SU-DHL-6 (cell line): Measurements from ENCODE around the gene IDH3B.

Experiments
- EZH2phosphoT487 ChIP-seq: fragments of 200-600 bp; sonication (generic), shearing (Covaris generic); conservative IDR thresholded peaks from 2 replicates; pipeline ENCODE4 v1.6.1; 2018; ENCODE audit warnings: mild to moderate bottlenecking, antibody characterized with exemption, low read length, moderate library complexity, mixed read lengths
- TF ChIP-seq, protein P1 (sequence below): fragments of 200-600 bp; sonication (generic); IDR thresholded peaks from one replicate; pipeline ENCODE4 v1.5.1; 2017; ENCODE audit warnings: antibody characterized with exemption, mild to moderate bottlenecking, low read length, moderate library complexity; ENCODE audit not compliant: insufficient read depth, poor library complexity, severe bottlenecking

DNA sequence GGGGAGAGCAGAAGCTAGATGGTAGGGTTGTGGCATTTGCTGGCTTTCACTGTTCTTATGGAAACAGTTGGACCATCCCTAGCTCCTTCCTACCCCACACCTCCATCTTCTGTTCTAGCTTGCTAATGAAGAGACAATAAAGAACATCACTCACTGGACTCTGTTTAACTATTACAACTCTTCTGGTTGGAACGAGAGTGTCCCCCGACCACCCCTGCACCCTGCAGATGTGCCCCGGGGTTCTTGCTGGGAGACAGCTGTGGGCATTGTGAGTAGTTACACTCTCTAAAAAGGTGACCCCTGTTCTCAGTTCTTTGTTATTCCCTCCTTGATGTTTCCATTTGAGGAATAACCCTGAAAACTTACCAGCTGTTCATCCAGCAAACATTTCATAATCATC is 51.9 kb downstream of the IDH3B start:
- TF ChIP-seq, protein P1, sequence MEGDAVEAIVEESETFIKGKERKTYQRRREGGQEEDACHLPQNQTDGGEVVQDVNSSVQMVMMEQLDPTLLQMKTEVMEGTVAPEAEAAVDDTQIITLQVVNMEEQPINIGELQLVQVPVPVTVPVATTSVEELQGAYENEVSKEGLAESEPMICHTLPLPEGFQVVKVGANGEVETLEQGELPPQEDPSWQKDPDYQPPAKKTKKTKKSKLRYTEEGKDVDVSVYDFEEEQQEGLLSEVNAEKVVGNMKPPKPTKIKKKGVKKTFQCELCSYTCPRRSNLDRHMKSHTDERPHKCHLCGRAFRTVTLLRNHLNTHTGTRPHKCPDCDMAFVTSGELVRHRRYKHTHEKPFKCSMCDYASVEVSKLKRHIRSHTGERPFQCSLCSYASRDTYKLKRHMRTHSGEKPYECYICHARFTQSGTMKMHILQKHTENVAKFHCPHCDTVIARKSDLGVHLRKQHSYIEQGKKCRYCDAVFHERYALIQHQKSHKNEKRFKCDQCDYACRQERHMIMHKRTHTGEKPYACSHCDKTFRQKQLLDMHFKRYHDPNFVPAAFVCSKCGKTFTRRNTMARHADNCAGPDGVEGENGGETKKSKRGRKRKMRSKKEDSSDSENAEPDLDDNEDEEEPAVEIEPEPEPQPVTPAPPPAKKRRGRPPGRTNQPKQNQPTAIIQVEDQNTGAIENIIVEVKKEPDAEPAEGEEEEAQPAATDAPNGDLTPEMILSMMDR: no peak
- no peak for TF ChIP-seq EZH2phosphoT487
